ENCODE results near the gene GLI3.

DNA sequence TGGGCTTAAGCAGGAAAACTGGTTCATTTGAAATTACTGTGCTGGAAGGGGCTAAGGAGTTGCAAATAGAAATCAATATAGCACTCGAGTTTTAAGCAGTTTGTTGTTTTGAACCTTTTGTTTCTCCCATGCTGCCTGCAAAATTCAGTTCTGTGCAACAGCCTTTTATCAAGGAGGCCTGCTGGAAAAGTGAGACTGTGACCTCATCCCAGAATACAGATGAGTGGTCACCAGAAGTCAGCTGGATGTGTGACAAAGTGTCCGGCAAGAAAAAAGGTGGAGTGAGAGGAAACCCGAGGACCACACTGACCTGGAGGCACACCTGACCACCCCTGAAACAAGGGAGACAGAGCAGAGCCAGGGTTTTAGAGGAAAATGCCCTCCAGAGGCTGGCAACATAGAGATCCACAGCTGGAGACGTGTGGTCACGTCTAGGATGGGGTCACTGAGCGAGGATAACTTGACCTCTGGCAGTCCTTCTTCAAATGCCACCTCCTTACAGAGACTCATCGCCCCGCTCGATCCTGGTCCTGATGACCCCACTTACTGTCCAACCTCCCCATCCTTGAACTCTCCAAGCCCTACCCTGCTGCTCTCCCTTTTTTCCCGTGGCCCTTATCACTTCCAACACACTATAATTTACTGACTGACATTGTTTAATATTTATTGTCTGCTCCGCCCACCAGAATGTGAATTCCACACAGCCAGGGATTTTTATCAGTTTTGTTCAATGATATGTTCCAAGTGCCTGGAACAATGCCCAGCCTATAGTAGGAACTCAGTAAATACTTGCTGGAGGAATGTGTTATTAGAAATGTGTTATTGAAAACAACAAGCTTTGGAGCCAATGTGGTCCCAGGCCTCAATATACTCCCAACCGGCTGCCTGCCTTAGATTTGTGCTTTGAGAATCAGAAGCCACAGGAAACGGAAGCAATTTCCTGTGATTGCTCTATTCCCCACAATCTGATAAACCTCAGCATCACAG, 243.8 kb downstream of the GLI3 start:
- TF ChIP-seq ZNF639 (tag by site-specific recombination; IDR thresholded peaks at IDR 0.05) (no peak), ZNF214 (tag by site-specific recombination; IDR thresholded peaks at IDR 0.05; ENCODE audit: borderline replicate concordance) (no peak)
- TF ChIP-seq, protein P1, sequence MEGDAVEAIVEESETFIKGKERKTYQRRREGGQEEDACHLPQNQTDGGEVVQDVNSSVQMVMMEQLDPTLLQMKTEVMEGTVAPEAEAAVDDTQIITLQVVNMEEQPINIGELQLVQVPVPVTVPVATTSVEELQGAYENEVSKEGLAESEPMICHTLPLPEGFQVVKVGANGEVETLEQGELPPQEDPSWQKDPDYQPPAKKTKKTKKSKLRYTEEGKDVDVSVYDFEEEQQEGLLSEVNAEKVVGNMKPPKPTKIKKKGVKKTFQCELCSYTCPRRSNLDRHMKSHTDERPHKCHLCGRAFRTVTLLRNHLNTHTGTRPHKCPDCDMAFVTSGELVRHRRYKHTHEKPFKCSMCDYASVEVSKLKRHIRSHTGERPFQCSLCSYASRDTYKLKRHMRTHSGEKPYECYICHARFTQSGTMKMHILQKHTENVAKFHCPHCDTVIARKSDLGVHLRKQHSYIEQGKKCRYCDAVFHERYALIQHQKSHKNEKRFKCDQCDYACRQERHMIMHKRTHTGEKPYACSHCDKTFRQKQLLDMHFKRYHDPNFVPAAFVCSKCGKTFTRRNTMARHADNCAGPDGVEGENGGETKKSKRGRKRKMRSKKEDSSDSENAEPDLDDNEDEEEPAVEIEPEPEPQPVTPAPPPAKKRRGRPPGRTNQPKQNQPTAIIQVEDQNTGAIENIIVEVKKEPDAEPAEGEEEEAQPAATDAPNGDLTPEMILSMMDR (tag by site-specific recombination; IDR thresholded peaks at IDR 0.05) = no peak
